Measurements from ENCODE around the gene GPR158.

Gene GPR158

GRCh38 chr10:25384618-25385017, 209.8 kb downstream of the GPR158 start:
- DNase-seq (ENCODE audit: low read depth), result no peak
- no peak for TF ChIP-seq CTCF (IDR thresholded peaks at IDR 0.05; ENCODE audit: insufficient read depth, low read depth, low read length, missing control alignments)
- H3K4me3 ChIP-seq (ENCODE audit: low read length), result no peak overlapping the region

- DNase-seq (ENCODE audit: low read depth), result no peak
- H3K4me3 ChIP-seq (ENCODE audit: low read length), result no peak overlapping the region
- no peak for TF ChIP-seq CTCF (IDR thresholded peaks at IDR 0.05; ENCODE audit: insufficient read depth, low read depth, low read length, missing control alignments)
Observed at GRCh38 chr10:25388188-25388861, 213.5 kb downstream of the GPR158 start.

- H3K4me3 ChIP-seq (ENCODE audit: low read length), result no peak overlapping the region
- TF ChIP-seq CTCF (IDR thresholded peaks at IDR 0.05; ENCODE audit: insufficient read depth, low read depth, low read length, missing control alignments), result no peak
- no peak for DNase-seq (ENCODE audit: low read depth)
Observed at GRCh38 chr10:25388862-25389206, 214.0 kb downstream of the GPR158 start.

- no peak for TF ChIP-seq CTCF (IDR thresholded peaks at IDR 0.05; ENCODE audit: insufficient read depth, low read depth, low read length, missing control alignments)
- no peak for DNase-seq (ENCODE audit: low read depth)
- H3K4me3 ChIP-seq (ENCODE audit: low read length), result no peak overlapping the region
Observed at GRCh38 chr10:25390733-25391132, 215.9 kb downstream of the GPR158 start.

- no peak for TF ChIP-seq CTCF (IDR thresholded peaks at IDR 0.05; ENCODE audit: insufficient read depth, low read depth, low read length, missing control alignments)
- H3K4me3 ChIP-seq (ENCODE audit: low read length), result no peak overlapping the region
- DNase-seq (ENCODE audit: low read depth), result no peak
Observed at GRCh38 chr10:25392132-25392531, 217.3 kb downstream of the GPR158 start.

GRCh38 chr10:25393621-25394020, 218.8 kb downstream of the GPR158 start:
- no peak overlapping the region for H3K4me3 ChIP-seq (ENCODE audit: low read length)
- no peak for TF ChIP-seq CTCF (IDR thresholded peaks at IDR 0.05; ENCODE audit: insufficient read depth, low read depth, low read length, missing control alignments)
- no peak for DNase-seq (ENCODE audit: low read depth)

GRCh38 chr10:25398680-25399079, 223.9 kb downstream of the GPR158 start:
- DNase-seq (ENCODE audit: low read depth), result no peak
- no peak for TF ChIP-seq CTCF (IDR thresholded peaks at IDR 0.05; ENCODE audit: insufficient read depth, low read depth, low read length, missing control alignments)
- no peak overlapping the region for H3K4me3 ChIP-seq (ENCODE audit: low read length)

Measured in epithelial cell of esophagus (primary cell).